Effector CD8-positive, alpha-beta T cell (primary cell): ENCODE data around the gene NTRK2.

Experiments used
- DNase-seq: peaks from one replicate; lab custom pipeline; 2025; lab: John Stamatoyannopoulos, UW

The NTRK2 gene

GRCh38 chr9:84939774-84940173, 270.2 kb downstream of the NTRK2 start:
- no peak for DNase-seq

- DNase-seq: no peak
Measured at GRCh38 chr9:84940294-84940693, 270.8 kb downstream of the NTRK2 start.

GRCh38 chr9:84941792-84942191, 272.3 kb downstream of the NTRK2 start:
- no peak for DNase-seq

GRCh38 chr9:84943482-84944050, 274.0 kb downstream of the NTRK2 start:
- DNase-seq: no peak

GRCh38 chr9:84945878-84946538, 276.5 kb downstream of the NTRK2 start:
- DNase-seq: no peak

GRCh38 chr9:84947412-84947972, 278.0 kb downstream of the NTRK2 start:
- DNase-seq: no peak

- no peak for DNase-seq
Measured at GRCh38 chr9:84949258-84949657, 279.7 kb downstream of the NTRK2 start.

- no peak for DNase-seq
Measured at GRCh38 chr9:84949971-84950370, 280.4 kb downstream of the NTRK2 start.

GRCh38 chr9:84950879-84951811, 281.6 kb downstream of the NTRK2 start:
- DNase-seq: no peak

- no peak for DNase-seq
Measured at GRCh38 chr9:84953252-84953773, 283.8 kb downstream of the NTRK2 start.

- no peak for DNase-seq
Measured at GRCh38 chr9:84953797-84954705, 284.5 kb downstream of the NTRK2 start.

GRCh38 chr9:84955155-84955554, 285.6 kb downstream of the NTRK2 start:
- DNase-seq: no peak

GRCh38 chr9:84955971-84956370, 286.4 kb downstream of the NTRK2 start:
- DNase-seq: no peak

GRCh38 chr9:84959339-84959738, 289.8 kb downstream of the NTRK2 start:
- DNase-seq: no peak

- no peak for DNase-seq
Measured at GRCh38 chr9:84966876-84967830, 297.6 kb downstream of the NTRK2 start.

GRCh38 chr9:84969084-84969483, 299.6 kb downstream of the NTRK2 start:
- no peak for DNase-seq

- DNase-seq: no peak
Measured at GRCh38 chr9:84969736-84970135, 300.2 kb downstream of the NTRK2 start.

- DNase-seq: no peak
Measured at GRCh38 chr9:84970432-84970831, 300.9 kb downstream of the NTRK2 start.

- no peak for DNase-seq
Measured at GRCh38 chr9:84971571-84971970, 302.0 kb downstream of the NTRK2 start.

- no peak for DNase-seq
Measured at GRCh38 chr9:84974258-84974657, 304.7 kb downstream of the NTRK2 start.
